NOMO-1 (cell line): Measurements from ENCODE around the gene ZMYND19.
"Not testable (repeated sequence)": the region's sequence is repeated elsewhere in the genome, so short reads cannot be mapped to it uniquely, and the experiment has no call there.

Experiments
- DNase-seq, 2 experiments: peaks; one replicate each; lab custom pipeline; 2025; ENCODE audit not compliant: unreplicated experiment in 2 of 2; lab: John Stamatoyannopoulos, UW

ZMYND19 gene

DNA sequence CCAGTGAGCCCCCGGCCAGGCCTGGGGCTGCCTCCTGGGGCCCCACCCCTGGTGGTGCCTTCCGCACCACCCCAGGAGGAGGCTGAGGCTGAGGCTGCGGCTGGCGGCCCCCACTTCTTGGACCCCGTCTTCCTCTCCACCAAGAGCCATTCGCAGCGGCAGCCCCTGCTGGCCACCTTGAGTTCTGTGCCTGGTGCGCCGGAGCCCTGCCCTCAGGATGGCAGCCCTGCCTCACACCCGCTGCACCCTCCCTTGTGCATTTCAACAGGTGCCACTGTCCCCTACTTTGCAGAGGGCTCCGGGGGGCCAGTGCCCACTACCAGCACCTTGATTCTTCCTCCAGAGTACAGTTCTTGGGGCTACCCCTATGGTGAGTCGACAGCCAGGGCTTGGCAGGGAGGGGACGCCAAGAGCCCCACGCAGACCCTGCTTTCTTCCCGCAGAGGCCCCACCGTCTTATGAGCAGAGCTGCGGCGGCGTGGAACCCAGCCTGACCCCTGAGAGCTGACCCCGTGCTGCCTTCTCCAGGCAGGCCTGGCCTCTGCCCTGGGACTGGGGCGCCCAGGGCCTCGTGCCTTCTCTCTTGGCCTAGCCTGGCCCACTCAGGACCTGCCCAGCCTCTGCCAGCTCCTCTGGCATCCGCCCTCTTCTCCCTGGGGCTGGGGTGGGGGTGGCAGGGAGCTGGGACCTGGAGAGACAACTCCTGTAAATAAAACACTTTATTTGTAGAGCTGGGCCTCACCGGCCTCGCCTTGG is 24.5 kb upstream of the ZMYND19 start:
- no peak for DNase-seq

DNA sequence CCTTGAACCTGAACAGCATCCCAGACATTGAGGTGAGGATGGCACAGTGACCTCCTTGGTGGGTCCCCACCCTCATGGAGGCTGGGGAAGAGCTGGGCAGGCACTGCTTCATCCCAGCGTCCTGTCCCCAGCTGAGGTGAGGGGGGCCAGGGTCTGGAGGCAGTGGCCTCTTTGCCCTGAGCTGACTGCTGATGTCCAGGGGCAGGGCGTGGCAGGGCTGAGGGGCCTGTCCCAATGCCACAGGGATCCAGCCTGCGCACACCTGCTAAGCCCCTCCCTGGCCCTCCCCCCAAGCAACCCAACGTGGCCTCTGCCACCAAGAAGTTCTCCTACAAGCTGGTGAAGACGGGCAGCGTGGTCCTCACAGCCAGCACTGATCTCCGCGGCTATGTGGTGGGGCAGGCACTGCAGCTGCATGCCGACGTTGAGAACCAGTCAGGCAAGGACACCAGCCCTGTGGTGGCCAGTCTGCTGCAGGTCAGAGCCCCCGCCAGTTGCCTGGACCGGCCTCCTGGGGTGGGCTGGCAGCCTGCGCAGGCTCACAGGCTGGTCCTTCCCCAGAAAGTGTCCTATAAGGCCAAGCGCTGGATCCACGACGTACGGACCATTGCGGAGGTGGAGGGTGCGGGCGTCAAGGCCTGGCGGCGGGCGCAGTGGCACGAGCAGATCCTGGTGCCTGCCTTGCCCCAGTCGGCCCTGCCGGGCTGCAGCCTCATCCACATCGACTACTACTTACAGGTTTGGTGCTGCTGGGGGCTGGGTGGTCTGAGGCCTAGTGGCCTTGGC is 23.6 kb upstream of the ZMYND19 start:
- no peak for DNase-seq

- no peak for DNase-seq
These were observed 22.9 kb upstream of the ZMYND19 start for GRCh38 chr9:137613259-137613658.

DNA sequence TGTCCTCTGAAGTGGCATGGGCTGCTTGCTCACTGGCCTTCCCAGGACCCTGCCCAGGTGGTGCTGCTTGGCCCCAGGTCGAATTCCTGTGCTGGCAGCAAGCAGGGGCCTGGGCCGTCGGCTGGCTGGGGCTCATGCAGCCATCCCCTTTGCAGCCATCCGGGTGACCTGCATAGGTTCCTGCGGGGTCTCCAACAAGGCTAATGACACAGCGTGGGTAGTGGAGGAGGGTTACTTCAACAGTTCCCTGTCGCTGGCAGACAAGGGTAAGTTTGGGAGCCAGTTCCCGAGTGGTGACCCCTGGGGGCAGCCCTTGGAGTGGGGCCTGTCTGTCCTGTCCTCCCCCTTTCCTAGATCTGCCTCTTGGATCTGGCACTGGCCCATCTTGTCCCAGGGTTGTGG is 22.4 kb upstream of the ZMYND19 start:
- DNase-seq, result no peak

- no peak for DNase-seq
These were observed 21.6 kb upstream of the ZMYND19 start for GRCh38 chr9:137611623-137612609.

DNA sequence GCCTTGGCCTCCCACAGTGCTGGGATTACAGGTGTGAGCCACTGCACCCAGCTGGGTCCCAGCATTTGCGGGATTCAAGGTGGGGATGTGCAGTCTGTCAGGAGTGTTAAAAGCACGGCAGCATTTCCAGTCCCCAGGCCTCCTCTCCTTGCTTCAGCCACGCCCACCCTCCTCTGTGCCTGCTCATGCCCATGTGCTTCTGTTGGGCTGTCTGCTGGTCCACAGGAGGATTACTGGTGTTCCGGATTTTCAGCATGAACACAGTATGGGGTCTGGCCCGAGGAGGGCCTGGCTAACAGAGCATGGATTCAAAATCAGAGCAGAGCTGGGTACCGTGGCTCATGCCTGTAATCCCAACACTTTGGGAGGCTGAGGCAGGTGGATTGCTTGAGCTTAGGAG is 20.6 kb upstream of the ZMYND19 start:
- DNase-seq, result no peak

GRCh38 chr9:137607141-137607857 is 17.0 kb upstream of the ZMYND19 start:
- peak; percentile 40 to 54 for DNase-seq

- no peak for DNase-seq
These were observed 16.4 kb upstream of the ZMYND19 start for GRCh38 chr9:137606734-137607138.

DNA sequence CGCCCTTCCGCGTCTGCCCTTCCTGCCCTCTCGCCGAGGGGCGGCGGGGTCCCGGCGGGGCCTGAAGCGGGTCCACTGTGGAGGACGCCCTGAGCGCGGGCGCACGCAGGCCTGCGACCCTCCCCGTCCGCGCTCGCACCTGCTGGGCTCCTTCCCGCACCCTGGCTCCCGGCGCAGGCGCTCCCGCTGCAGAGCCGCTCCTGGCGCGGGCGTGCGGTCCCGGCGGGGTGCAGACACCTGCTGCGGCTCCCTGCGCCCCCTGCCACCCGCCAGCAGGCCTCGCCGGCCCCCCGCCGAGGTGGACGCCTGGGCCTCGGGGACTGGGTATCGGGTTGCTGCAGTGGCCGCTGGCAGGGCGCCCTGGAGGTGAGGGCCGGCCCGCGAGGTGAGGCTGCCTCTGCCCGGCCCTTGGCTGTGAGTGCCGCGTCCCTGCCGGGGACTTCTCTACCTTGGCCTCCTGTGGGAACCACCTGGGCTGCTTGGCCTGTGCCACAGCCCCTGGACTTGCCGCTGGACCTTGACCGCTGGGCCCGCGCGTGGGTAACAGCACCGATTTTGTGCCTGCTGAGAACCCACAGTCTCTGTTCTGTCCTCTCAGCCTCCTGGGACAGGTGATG is 15.8 kb upstream of the ZMYND19 start:
- no peak for DNase-seq

GRCh38 chr9:137605121-137606004 is 15.1 kb upstream of the ZMYND19 start, which contains the start of gene ARRDC1:
Gene ARRDC1 (plus strand): TSS chr9:137605686. CDS start chr9:137605718, 32 bp downstream.
- peak; percentile 95 to 98 for DNase-seq

DNA sequence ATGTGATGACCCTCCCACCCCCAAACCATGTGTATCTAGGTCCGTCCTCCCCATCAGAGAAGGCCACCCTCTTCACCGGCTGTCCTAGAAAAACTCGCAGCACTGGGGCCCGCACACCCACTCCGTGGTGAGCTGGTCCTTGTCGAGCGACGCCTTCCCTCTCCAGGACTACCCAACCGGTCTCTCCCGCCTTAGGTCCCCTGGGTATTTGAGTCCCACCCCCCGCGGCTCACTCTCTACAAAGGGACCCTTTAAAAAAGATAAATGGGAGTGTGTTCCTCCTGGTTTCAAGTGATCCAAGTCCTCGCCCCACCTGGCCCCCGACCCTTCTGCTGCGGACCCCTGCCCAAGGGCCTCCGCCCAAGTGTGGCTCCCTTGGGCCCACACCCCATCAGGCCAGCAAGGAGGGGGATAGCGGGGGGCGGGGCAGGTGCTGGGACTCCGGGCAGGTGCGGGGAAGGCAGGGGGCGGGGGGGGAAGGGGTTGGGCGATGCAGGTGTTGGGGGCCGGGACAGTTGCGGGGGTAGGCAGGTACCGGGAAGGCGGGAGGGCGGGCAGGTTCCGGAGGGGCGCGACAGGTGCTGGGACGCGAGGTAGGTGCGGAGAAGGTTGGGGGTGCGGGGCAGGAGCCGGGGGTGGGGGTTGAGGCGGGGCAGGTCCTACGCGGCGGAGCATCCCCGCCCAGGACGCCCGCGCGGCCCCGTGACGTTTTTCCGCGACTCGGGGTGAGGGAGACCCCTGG is 14.2 kb upstream of the ZMYND19 start:
- no peak for DNase-seq

DNA sequence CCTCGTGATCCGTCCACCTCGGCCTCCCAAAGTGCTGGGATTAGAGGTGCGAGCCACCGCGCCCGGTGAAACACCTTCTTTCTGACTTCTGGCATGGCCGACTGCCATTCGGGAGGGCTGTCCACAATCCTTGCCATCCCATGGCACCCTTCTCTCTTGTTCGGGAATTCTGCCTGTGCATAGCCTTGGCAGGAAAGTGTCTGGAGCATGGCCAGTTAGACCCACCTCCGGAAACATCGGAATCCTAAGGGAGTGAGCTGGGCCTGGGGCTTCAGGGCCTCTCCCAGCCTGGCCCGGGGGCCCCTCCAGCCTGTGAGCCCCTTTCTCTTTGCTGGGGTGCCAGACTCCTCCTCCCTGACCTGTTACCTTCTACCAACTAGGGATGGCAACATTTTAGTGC is 13.6 kb upstream of the ZMYND19 start:
- no peak for DNase-seq

- DNase-seq, result peak; percentile 69 to 79
These were observed 12.3 kb upstream of the ZMYND19 start for GRCh38 chr9:137602661-137603060.

GRCh38 chr9:137598943-137599342 is 8.6 kb upstream of the ZMYND19 start:
- DNase-seq, result no peak

DNA sequence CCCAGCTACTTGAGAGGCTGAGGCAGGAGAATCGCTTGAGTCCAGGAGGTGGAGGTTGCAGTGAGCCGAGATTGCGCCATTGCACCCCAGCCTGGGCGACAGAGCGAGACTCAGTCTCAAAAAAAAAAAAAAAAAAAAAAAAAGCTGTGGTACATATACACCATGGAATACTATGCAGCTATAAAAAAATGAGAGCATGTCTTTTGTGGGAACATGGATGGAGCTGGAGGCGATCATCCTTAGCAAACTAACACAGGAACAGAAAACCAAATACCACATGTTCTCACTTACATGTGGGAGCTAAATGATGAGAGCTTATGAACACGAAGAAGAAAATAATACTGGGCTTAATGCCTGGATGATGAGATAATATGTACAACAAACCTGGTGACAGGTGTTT is 6.3 kb upstream of the ZMYND19 start:
- not testable (repeated sequence) for DNase-seq

- no peak for DNase-seq
These were observed 2.9 kb upstream of the ZMYND19 start for GRCh38 chr9:137593176-137593575.

GRCh38 chr9:137592767-137593166 is 2.5 kb upstream of the ZMYND19 start:
- DNase-seq, result peak; percentile 34 to 43

DNA sequence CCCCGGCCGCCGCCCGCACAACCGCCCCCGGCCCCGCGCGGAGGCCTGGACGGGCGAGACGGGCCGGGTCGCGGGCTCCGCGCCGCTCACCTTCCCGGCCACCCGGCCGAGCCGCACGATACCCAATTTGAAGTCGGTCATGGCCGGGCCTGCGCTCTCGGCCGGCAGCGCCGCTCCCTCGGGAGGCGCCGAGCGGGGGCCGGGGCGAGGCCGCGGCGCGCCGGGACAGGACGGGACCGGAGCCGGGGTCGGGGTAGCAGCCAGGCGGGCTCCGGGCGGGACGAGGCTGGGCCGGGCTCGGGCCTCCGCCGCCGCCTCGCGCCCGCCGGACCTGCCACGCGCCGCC is 216 bp downstream of the ZMYND19 start:
- DNase-seq, result no peak
